Amygdala (tissue), 56 donors: ENCODE measurements around the gene TECR.

Experiments
- DNase-seq, 56 donors: peaks; one replicate each; lab custom pipeline; 2025; lab: John Stamatoyannopoulos, UW

Gene TECR

GRCh38 chr19:14507704-14508542 is 21.5 kb upstream of the TECR start:
- no peak for DNase-seq

GRCh38 chr19:14510311-14511228 is 18.8 kb upstream of the TECR start:
- DNase-seq = peak in 17 of 56 donors; percentile 12 to 77 (median 31)

- no peak for DNase-seq
These were observed 18.2 kb upstream of the TECR start for GRCh38 chr19:14511229-14511593.

- DNase-seq = no peak
These were observed 16.9 kb upstream of the TECR start for GRCh38 chr19:14512406-14512961.

- peak in 6 of 56 donors; percentile 17 to 71 (median 50) for DNase-seq
These were observed 15.1 kb upstream of the TECR start for GRCh38 chr19:14514215-14514863.

GRCh38 chr19:14515501-14516047 is 13.8 kb upstream of the TECR start:
- DNase-seq = peak in 5 of 56 donors; percentile 30 to 62 (median 43)

GRCh38 chr19:14516048-14516534 is 13.3 kb upstream of the TECR start:
- peak in 2 of 56 donors; percentile 57 to 63 for DNase-seq

GRCh38 chr19:14516746-14517438 is 12.5 kb upstream of the TECR start:
- DNase-seq = peak in 13 of 56 donors; percentile 21 to 86 (median 40)

- DNase-seq = peak in 5 of 56 donors; percentile 58 to 93 (median 64)
These were observed 12.0 kb upstream of the TECR start for GRCh38 chr19:14517446-14517839.

GRCh38 chr19:14517840-14518505 is 11.4 kb upstream of the TECR start, which contains the start of gene DNAJB1:
Gene DNAJB1 (minus strand): TSS chr19:14518397. CDS start chr19:14518349, 48 bp downstream.
- DNase-seq = peak in 55 of 56 donors; percentile 23 to 99 (median 79)

- no peak for DNase-seq
These were observed 10.0 kb upstream of the TECR start for GRCh38 chr19:14519245-14519859.

GRCh38 chr19:14519860-14520407 is 9.5 kb upstream of the TECR start:
- DNase-seq = peak in 5 of 56 donors; percentile 13 to 50 (median 23)

GRCh38 chr19:14520543-14520942 is 8.9 kb upstream of the TECR start:
- no peak for DNase-seq

- DNase-seq = peak in 1 of 56 donors; percentile 7
These were observed 3.7 kb upstream of the TECR start for GRCh38 chr19:14525729-14526128.

GRCh38 chr19:14526423-14526822 is 3.0 kb upstream of the TECR start:
- DNase-seq = no peak

- peak in 1 of 56 donors; percentile 33 for DNase-seq
These were observed 758 bp upstream of the TECR start for GRCh38 chr19:14528419-14529253.

GRCh38 chr19:14530005-14530348 is 583 bp downstream of the TECR start:
- peak in 2 of 56 donors; percentile 59 to 66 for DNase-seq
